Spleen (tissue), 7 donors: ENCODE results near the gene LRRTM4.

Experiments used
- CTCF ChIP-seq, 11 experiments: fragments of 200-600 bp in 7 of 11; fragments of 450-650 bp in 4 of 11; sonication (generic) in 4 of 11; IDR thresholded peaks in 8 of 11; conservative IDR thresholded peaks in 3 of 11; 1 replicate in 7 of 11; 2 replicates in 4 of 11; pipeline versions ENCODE4 v1.4.0 to v1.8.0; 2016 to 2021; ENCODE audit warnings: antibody characterized with exemption in 11 of 11, inconsistent platforms in 4 of 11, mild to moderate bottlenecking in 1 of 11
- POLR2A ChIP-seq, 3 donors: fragments of 450-650 bp; IDR thresholded peaks; one replicate each; pipeline ENCODE4 v1.5.1; 2017; ENCODE audit warnings: antibody characterized with exemption in 3 of 3, mild to moderate bottlenecking in 1 of 3
- donor health status: DM: no; HTN: no; CAD: no; lungs with moderate emphysema.
- donor health status: DM: no; HTN: no; CAD: no.
- donor health status: DM: no; HTN: no; CAD: no.

- TF ChIP-seq CTCF (IDR thresholded peaks at IDR 0.05 in 8 of 11, conservative IDR thresholded peaks at IDR 0.05 in 3 of 11) (no peak), POLR2A (IDR thresholded peaks at IDR 0.05) (no peak)
These were observed 38.1 kb downstream of the LRRTM4 start for GRCh38 chr2:77484026-77484425.
